Measurements from ENCODE around the gene PPARD. TPM values are rescaled to one million over a fixed set of nuclear protein-coding genes. Genes with fewer than 3 reads are reported as not detected.

PPARD gene
- total and polyA plus RNA-seq, 2 of the 13 experiments (the other 11 are each of a cell fraction or from before 2014, with no cell fraction given): 6.1 to 13.3 TPM

DNA sequence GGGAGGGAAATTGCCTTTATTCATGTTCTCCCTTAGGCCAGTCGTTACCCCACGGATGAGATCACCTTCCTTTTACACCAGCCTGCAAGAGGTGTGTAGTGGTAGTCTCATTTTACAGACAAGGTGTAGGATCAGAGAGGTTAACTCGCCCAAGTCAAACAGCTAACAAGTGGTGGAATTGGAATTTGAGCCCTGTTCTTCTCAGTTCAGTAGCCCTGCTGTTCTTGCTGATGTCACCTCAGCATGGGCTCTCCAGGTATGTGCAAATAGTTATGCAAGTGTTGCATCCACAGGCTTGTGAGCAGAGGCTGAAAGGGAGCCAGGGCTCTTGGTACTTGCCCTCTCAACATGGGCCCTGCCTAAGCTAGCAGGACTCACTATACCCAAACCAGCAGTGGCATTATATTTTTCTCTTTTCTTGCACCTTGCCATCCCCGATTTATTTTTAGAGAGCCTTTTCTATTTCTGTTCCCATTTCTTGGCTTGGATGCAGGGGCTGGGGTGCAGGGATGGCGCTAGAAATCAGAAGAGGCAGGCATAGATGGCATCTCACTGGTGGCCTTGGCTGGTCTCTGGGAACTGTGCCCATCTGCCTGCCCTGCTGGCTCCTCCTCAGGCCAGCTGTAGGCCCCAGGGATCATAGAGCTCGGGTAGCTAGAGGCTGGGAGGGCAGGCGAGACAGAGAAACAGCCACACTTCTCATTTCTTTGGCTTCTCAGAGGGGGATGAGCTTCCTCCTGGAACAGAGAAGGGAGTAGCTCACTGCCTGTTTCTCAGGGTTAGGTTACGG lies 18.2 kb downstream of the PPARD start (continued):
- TF ChIP-seq, protein P1, sequence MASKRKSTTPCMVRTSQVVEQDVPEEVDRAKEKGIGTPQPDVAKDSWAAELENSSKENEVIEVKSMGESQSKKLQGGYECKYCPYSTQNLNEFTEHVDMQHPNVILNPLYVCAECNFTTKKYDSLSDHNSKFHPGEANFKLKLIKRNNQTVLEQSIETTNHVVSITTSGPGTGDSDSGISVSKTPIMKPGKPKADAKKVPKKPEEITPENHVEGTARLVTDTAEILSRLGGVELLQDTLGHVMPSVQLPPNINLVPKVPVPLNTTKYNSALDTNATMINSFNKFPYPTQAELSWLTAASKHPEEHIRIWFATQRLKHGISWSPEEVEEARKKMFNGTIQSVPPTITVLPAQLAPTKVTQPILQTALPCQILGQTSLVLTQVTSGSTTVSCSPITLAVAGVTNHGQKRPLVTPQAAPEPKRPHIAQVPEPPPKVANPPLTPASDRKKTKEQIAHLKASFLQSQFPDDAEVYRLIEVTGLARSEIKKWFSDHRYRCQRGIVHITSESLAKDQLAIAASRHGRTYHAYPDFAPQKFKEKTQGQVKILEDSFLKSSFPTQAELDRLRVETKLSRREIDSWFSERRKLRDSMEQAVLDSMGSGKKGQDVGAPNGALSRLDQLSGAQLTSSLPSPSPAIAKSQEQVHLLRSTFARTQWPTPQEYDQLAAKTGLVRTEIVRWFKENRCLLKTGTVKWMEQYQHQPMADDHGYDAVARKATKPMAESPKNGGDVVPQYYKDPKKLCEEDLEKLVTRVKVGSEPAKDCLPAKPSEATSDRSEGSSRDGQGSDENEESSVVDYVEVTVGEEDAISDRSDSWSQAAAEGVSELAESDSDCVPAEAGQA (IDR thresholded peaks at IDR 0.05; ENCODE audit: low read depth): no peak
- TF ChIP-seq, protein P1 (CRISPR knock-in tag; IDR thresholded peaks at IDR 0.05; ENCODE audit: borderline replicate concordance): no peak
- TF ChIP-seq TCF12 (IDR thresholded peaks at IDR 0.05): no peak
- no peak for TF ChIP-seq TCF12 (CRISPR knock-in tag; IDR thresholded peaks at IDR 0.05)
- no peak for TF ChIP-seq ARNT2 (CRISPR knock-in tag; IDR thresholded peaks at IDR 0.05; ENCODE audit: low read depth)
- TF ChIP-seq FOXA1 (IDR thresholded peaks at IDR 0.05): no peak
- peak; percentile 70; the same call in 1 of the 2 replicates for TF ChIP-seq FOXA1 (CRISPR knock-in tag; IDR thresholded peaks at IDR 0.05)
- TF ChIP-seq, protein P2, sequence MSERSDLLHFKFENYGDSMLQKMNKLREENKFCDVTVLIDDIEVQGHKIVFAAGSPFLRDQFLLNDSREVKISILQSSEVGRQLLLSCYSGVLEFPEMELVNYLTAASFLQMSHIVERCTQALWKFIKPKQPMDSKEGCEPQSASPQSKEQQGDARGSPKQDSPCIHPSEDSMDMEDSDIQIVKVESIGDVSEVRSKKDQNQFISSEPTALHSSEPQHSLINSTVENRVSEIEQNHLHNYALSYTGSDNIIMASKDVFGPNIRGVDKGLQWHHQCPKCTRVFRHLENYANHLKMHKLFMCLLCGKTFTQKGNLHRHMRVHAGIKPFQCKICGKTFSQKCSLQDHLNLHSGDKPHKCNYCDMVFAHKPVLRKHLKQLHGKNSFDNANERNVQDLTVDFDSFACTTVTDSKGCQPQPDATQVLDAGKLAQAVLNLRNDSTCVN (CRISPR knock-in tag; IDR thresholded peaks at IDR 0.05; ENCODE audit: borderline replicate concordance): no peak
- TF ChIP-seq, protein P3, sequence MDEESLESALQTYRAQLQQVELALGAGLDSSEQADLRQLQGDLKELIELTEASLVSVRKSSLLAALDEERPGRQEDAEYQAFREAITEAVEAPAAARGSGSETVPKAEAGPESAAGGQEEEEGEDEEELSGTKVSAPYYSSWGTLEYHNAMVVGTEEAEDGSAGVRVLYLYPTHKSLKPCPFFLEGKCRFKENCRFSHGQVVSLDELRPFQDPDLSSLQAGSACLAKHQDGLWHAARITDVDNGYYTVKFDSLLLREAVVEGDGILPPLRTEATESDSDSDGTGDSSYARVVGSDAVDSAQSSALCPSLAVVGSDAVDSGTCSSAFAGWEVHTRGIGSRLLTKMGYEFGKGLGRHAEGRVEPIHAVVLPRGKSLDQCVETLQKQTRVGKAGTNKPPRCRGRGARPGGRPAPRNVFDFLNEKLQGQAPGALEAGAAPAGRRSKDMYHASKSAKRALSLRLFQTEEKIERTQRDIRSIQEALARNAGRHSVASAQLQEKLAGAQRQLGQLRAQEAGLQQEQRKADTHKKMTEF (CRISPR knock-in tag; IDR thresholded peaks at IDR 0.05): peak; percentile 83
- 0 out of 2 replicates have a peak, but pooled peaks have one; percentile 35 for TF ChIP-seq KMT2A (CRISPR knock-in tag; IDR thresholded peaks at IDR 0.05)
- no peak for TF ChIP-seq SMAD1 (CRISPR knock-in tag; IDR thresholded peaks at IDR 0.05; ENCODE audit: borderline replicate concordance, low read depth)
- TF ChIP-seq SNRNP70 (IDR thresholded peaks at IDR 0.05; ENCODE audit: low read depth, low read length): no peak

Measured in HepG2 (cell line).